Right lobe of liver (tissue), 6 donors: ENCODE data around the gene CTPS1. TPM values are rescaled to one million over a fixed set of nuclear protein-coding genes. Genes with fewer than 3 reads are reported as not detected.

ENCODE experiments used
- ATAC-seq, 4 donors: fragments of 200-7000 bp; cut with Tn5 transposase; one replicate each; pipeline ENCODE4 v1.9.1; 2020; ENCODE audit warnings: mild to moderate bottlenecking in 4 of 4, moderate library complexity in 4 of 4
- DNase-seq, 3 donors: peaks; one replicate each; pipeline ENCODE4 v3.0.0-alpha.2; 2020
- H3K27ac ChIP-seq, 3 donors: fragments of 200-600 bp; one replicate each; pipeline ENCODE4 v1.8.0; 2022
- H3K27me3 ChIP-seq, 2 donors: fragments of 200-600 bp; one replicate each; pipeline ENCODE4 v1.8.0; 2022
- H3K36me3 ChIP-seq, 4 donors: fragments of 200-600 bp; sonication (generic) in 1 of 4; one replicate each; pipeline versions ENCODE4 v1.5.1 to v1.8.0; 2017 to 2022; ENCODE audit warnings: control low read depth in 1 of 4
- H3K4me1 ChIP-seq, 4 donors: fragments of 200-600 bp; sonication (generic) in 1 of 4; one replicate each; pipeline versions ENCODE4 v1.5.1 to v1.8.0; 2017 to 2022; ENCODE audit warnings: control low read depth in 1 of 4
- H3K4me3 ChIP-seq, 3 donors: fragments of 200-600 bp; one replicate each; pipeline ENCODE4 v1.8.0; 2022
- H3K9me3 ChIP-seq, 4 donors: fragments of 200-600 bp; sonication (generic) in 1 of 4; one replicate each; pipeline versions ENCODE4 v1.5.1 to v1.8.0; 2017 to 2022; ENCODE audit warnings: control low read depth in 1 of 4
- CTCF ChIP-seq, 4 donors: fragments of 200-600 bp in 3 of 4; fragments of 450-650 bp in 1 of 4; IDR thresholded peaks; one replicate each; pipeline versions ENCODE4 v1.5.1 to v1.8.0; 2016 to 2022; ENCODE audit warnings: antibody characterized with exemption in 4 of 4, mild to moderate bottlenecking in 2 of 4
- POLR2A ChIP-seq: fragments of 450-650 bp; IDR thresholded peaks from one replicate; pipeline ENCODE4 v1.6.1; 2017; ENCODE audit warnings: antibody characterized with exemption, mild to moderate bottlenecking
- WGBS: methylation state at CpG from one replicate; pipeline ENCODE4 v1.1.6; 2018; ENCODE audit warnings: low coverage, low lambda C conversion rate; ENCODE audit not compliant: insufficient coverage; ENCODE audit errors: missing lambda C conversion rate; 5-methylcytosine and 5-hydroxymethylcytosine counted together
- intact Hi-C, 2 donors: fragments of 100-400 bp; cut with DNase I; formaldehyde crosslinking; loops; one replicate each; pipeline versions ENCODE4 v1.11.2 to v1.14.1; 2022
- small RNA-seq, 2 experiments: library from RNA; depleted of rRNA; stranded (forward); fragments of <200 nt; gene quantifications; one replicate each; pipeline ENCODE3, GENCODE V24; 2016
- total RNA-seq, 6 experiments: library from RNA; depleted of rRNA in 2 of 6; stranded (reverse); fragments of >200 nt in 2 of 6; fragmentation: NEBNext Ultra II Directional in 3 of 6; extraction: Animal tissue kit (Norgen Biotek cat#: 25700) in 3 of 6; gene quantifications; one replicate each; pipeline versions ENCODE4 v1.1.0 to v1.2.4, GENCODE V29; 2016 to 2023
- donor health status: DM: no; HTN: yes; CAD: no.
- donor health status: DM: no; HTN: no; CAD: no.
- donor health status: DM: no; HTN: no; CAD: no.
- donor health status: DM: no; HTN: yes; CAD: no.
- donor health status: DM: no; HTN: yes; CAD: no.

CTPS1 gene
- total RNA-seq, 6 experiments from 2014 or later = 13.1 to 48.0 (median 42.2) TPM

- Histone ChIP-seq H3K27ac (no peak overlapping the region), H3K27me3 (no peaks in the 10 kb centered on the region), H3K4me3 (no peak overlapping the region), H3K4me1 (peaks cover 0 to 7% (median 0%) of the 10 kb centered on the region in 4 donors), H3K36me3 (no peaks in the 10 kb centered on the region), H3K9me3 (no peaks in the 10 kb centered on the region)
- WGBS = 80% methylated on average over 1 of the region's 2 CpGs
- ATAC-seq (peak; percentile 30 to 66 (median 49)), DNase-seq (no peak)
- intact Hi-C loops = no loop called here
- TF ChIP-seq CTCF (IDR thresholded peaks at IDR 0.05) (no peak), POLR2A (no peak)
These were observed 73.8 kb downstream of the CTPS1 start for GRCh38 chr1:41053316-41053715.

GRCh38 chr1:41056907-41057306 lies 77.4 kb downstream of the CTPS1 start:
- intact Hi-C loops = no loop called here
- no peak overlapping the region for H3K27ac ChIP-seq
- ATAC-seq = no peak
- whole genome bisulfite sequencing = 96% methylated on average over 5 of the region's 5 CpGs
- no peak for DNase-seq
- H3K27me3 ChIP-seq = no peaks in the 10 kb centered on the region
- H3K9me3 ChIP-seq = no peaks in the 10 kb centered on the region
- no peaks in the 10 kb centered on the region for H3K4me1 ChIP-seq
- TF ChIP-seq CTCF (IDR thresholded peaks at IDR 0.05) (no peak), POLR2A (no peak)
- no peaks in the 10 kb centered on the region for H3K36me3 ChIP-seq
- H3K4me3 ChIP-seq = no peak overlapping the region

Small RNA genes lying within 50 kb of the gene (small RNA-seq; reads per million reads assigned to genes)
- 0 reads per million in 2 experiments for gene UBE2V1P8

Other genes starting within 250 kb of the CTPS1 start
- under 1 TPM; 0.12 to 0.23 (median 0.15) TPM for gene KCNQ4, start 195.9 kb upstream of the CTPS1 start, total RNA-seq
- gene CITED4, start 117.3 kb upstream of the CTPS1 start, total RNA-seq = 100 to 1,000 TPM in 1 of 6 experiments, 10 to 100 TPM in 5; 19.0 to 116 (median 25.8) TPM
- under 1 TPM in 3 of 6 experiments, not detected in 3; 0.06 to 0.27 (median 0.14) TPM for gene SLFNL1, start 42.0 kb downstream of the CTPS1 start, total RNA-seq